Neural cell (in vitro differentiated cells): ENCODE data around the gene TMED6. TPM values are rescaled to one million over a fixed set of nuclear protein-coding genes. Genes with fewer than 3 reads are reported as not detected.

Experiments
- H2AFZ ChIP-seq: fragments of 200-600, 300-800 bp; sonication (generic), shearing (Covaris generic); 2 replicates; pipeline ENCODE4 v1.6.0; 2014; ENCODE audit warnings: low read depth, mild to moderate bottlenecking, antibody characterized with exemption, low read length, moderate library complexity
- H3F3A ChIP-seq: fragments of 200-600 bp; shearing (Covaris generic); 2 replicates; pipeline ENCODE4 v1.6.1; 2016; ENCODE audit warnings: mild to moderate bottlenecking, moderate library complexity, mixed read lengths, antibody characterized with exemption, low read length; ENCODE audit not compliant: insufficient read depth, poor library complexity, severe bottlenecking
- H3K27ac ChIP-seq: fragments of 200-600, 300-800 bp; sonication (generic), shearing (Covaris generic); 2 replicates; pipeline ENCODE4 v1.5.1; 2014; ENCODE audit warnings: mild to moderate bottlenecking, low read length, moderate library complexity
- H3K27me3 ChIP-seq: fragments of 300-800, 200-600 bp; sonication (generic), shearing (Covaris generic); 2 replicates; pipeline ENCODE4 v1.6.0; 2014; ENCODE audit warnings: mild to moderate bottlenecking, low read depth, low read length, moderate library complexity; ENCODE audit not compliant: insufficient read depth
- H3K36me3 ChIP-seq: fragments of 300-800, 200-600 bp; sonication (generic), shearing (Covaris generic); 2 replicates; pipeline ENCODE4 v1.5.1; 2014; ENCODE audit warnings: mild to moderate bottlenecking, antibody characterized with exemption, low read length, moderate library complexity; ENCODE audit not compliant: insufficient read depth
- H3K4me2 ChIP-seq: fragments of 300-800, 200-600 bp; sonication (generic), shearing (Covaris generic); 2 replicates; pipeline ENCODE4 v1.6.0; 2014; ENCODE audit warnings: mild to moderate bottlenecking, low read length
- H3K4me3 ChIP-seq: fragments of 300-800, 200-600 bp; sonication (generic), shearing (Covaris generic); 2 replicates; pipeline ENCODE4 v1.5.1; 2014; ENCODE audit warnings: mild to moderate bottlenecking, low read length, moderate library complexity
- H3K79me2 ChIP-seq: fragments of 200-600 bp; shearing (Covaris generic); replicated peaks from 2 replicates; pipeline ENCODE4 v1.6.0; 2014; ENCODE audit warnings: mild to moderate bottlenecking, low read length, moderate library complexity; ENCODE audit not compliant: insufficient read depth
- H3K9ac ChIP-seq: fragments of 300-800, 200-600 bp; sonication (generic), shearing (Covaris generic); 2 replicates; pipeline ENCODE4 v1.6.1; 2016; ENCODE audit warnings: mild to moderate bottlenecking, low read length, mixed read lengths
- H3K9me2 ChIP-seq: fragments of 200-600 bp; shearing (Covaris generic); 2 replicates; pipeline ENCODE4 v1.6.1; 2016; ENCODE audit warnings: mild to moderate bottlenecking, low read length, mixed read lengths; ENCODE audit not compliant: insufficient read depth
- H3K9me3 ChIP-seq: fragments of 200-600, 300-800 bp; sonication (generic), shearing (Covaris generic); 2 replicates; pipeline ENCODE4 v1.6.1; 2016; ENCODE audit warnings: mild to moderate bottlenecking, mixed run types, low read length, moderate library complexity, mixed read lengths
- H4K20me1 ChIP-seq: fragments of 200-600 bp; shearing (Covaris generic); 2 replicates; pipeline ENCODE4 v1.6.1; 2016; ENCODE audit warnings: mild to moderate bottlenecking, mixed run types; ENCODE audit not compliant: insufficient read depth
- CTCF ChIP-seq: fragments of 450-650 bp; IDR thresholded peaks from 2 replicates; pipeline ENCODE4 v1.5.1; 2014; ENCODE audit warnings: antibody characterized with exemption, mild to moderate bottlenecking, moderate library complexity; ENCODE audit not compliant: poor library complexity, severe bottlenecking
- EP300 ChIP-seq: fragments of 450-650 bp; conservative IDR thresholded peaks from 2 replicates; pipeline ENCODE4 v1.6.1; 2014; ENCODE audit warnings: antibody characterized with exemption, mild to moderate bottlenecking, moderate library complexity; ENCODE audit not compliant: poor library complexity, severe bottlenecking
- EZH2 ChIP-seq: fragments of 200-600, 300-800 bp; shearing (Covaris generic), sonication (generic); IDR thresholded peaks from 2 replicates; pipeline ENCODE4 v1.6.1; 2014; ENCODE audit warnings: antibody characterized with exemption, low read length, borderline replicate concordance, mild to moderate bottlenecking; ENCODE audit not compliant: insufficient read depth, poor library complexity, severe bottlenecking
- MXI1 ChIP-seq: fragments of 450-650 bp; conservative IDR thresholded peaks from 2 replicates; pipeline ENCODE4 v1.6.1; 2014; ENCODE audit warnings: antibody characterized with exemption, mild to moderate bottlenecking; ENCODE audit not compliant: poor library complexity, severe bottlenecking
- POLR2AphosphoS5 ChIP-seq: IDR thresholded peaks from 2 replicates; pipeline ENCODE4 v1.6.1; 2012
- RAD21 ChIP-seq: fragments of 450-650 bp; conservative IDR thresholded peaks from 2 replicates; pipeline ENCODE4 v1.6.1; 2014; ENCODE audit warnings: antibody characterized with exemption, mild to moderate bottlenecking, moderate library complexity
- REST ChIP-seq: IDR thresholded peaks from 2 replicates; pipeline ENCODE4 v1.6.1; 2012; ENCODE audit warnings: borderline replicate concordance
- SMC3 ChIP-seq: fragments of 450-650 bp; conservative IDR thresholded peaks from 2 replicates; pipeline ENCODE4 v1.6.1; 2014; ENCODE audit warnings: antibody characterized with exemption, mild to moderate bottlenecking, moderate library complexity; ENCODE audit not compliant: poor library complexity
- TAF1 ChIP-seq: IDR thresholded peaks from 2 replicates; pipeline ENCODE4 v1.6.1; 2012; ENCODE audit warnings: low read depth
- polyA plus RNA-seq: library from polyadenylated mRNA; depleted of rRNA; stranded (reverse); fragments of >200 nt; gene quantifications from 2 replicates; pipeline ENCODE4 v1.2.3, GENCODE V29; 2014

TMED6 gene
- polyA plus RNA-seq, 1 donor from 2014 or later, result not detected

- no peaks in the 10 kb centered on the region for H3K36me3 ChIP-seq
- no peak overlapping the region for H3K27ac ChIP-seq
- TF ChIP-seq EZH2 (no peak), CTCF (no peak), SMC3 (no peak), TAF1 (no peak), RAD21 (no peak), POLR2AphosphoS5 (no peak), MXI1 (no peak), REST (no peak), EP300 (no peak)
- peaks cover 17% of the 10 kb centered on the region for H3K79me2 ChIP-seq
- no peak overlapping the region for H3K9ac ChIP-seq
- H3K9me2 ChIP-seq, result no peaks in the 10 kb centered on the region
- H3F3A ChIP-seq, result no peaks in the 10 kb centered on the region
- H4K20me1 ChIP-seq, result no peaks in the 10 kb centered on the region
- H3K4me3 ChIP-seq, result peak overlapping the region; percentile 70
- no peaks in the 10 kb centered on the region for H3K9me3 ChIP-seq
- H2AFZ ChIP-seq, result peak overlapping the region; percentile 24
- H3K4me2 ChIP-seq, result no peak overlapping the region
- H3K27me3 ChIP-seq, result no peaks in the 10 kb centered on the region
Measured at GRCh38 chr16:69386596-69386995, 35.0 kb upstream of the TMED6 start.

- Histone ChIP-seq H3K27ac (peak overlapping the region; percentile 57), H3K4me3 (peak overlapping the region; percentile 70), H3F3A (no peaks in the 10 kb centered on the region), H3K36me3 (no peaks in the 10 kb centered on the region), H4K20me1 (no peaks in the 10 kb centered on the region), H3K9me2 (no peaks in the 10 kb centered on the region), H3K4me2 (peak overlapping the region; percentile 95), H3K79me2 (peaks cover 17% of the 10 kb centered on the region), H3K9ac (peak overlapping the region; percentile 74), H3K27me3 (no peaks in the 10 kb centered on the region), H3K9me3 (no peaks in the 10 kb centered on the region), H2AFZ (peak overlapping the region; percentile 60)
- TF ChIP-seq MXI1 (no peak), REST (no peak), CTCF (no peak), EP300 (no peak), EZH2 (no peak), POLR2AphosphoS5 (no peak), TAF1 (no peak), RAD21 (no peak), SMC3 (no peak)
Measured at GRCh38 chr16:69384974-69385373, 33.4 kb upstream of the TMED6 start.
